ENCODE results near the gene TIA1. TPM values are rescaled to one million over a fixed set of nuclear protein-coding genes. Genes with fewer than 3 reads are reported as not detected.
"Not testable (repeated sequence)": the region's sequence is repeated elsewhere in the genome, so short reads cannot be mapped to it uniquely, and the experiment has no call there.

Gene TIA1, protein sequence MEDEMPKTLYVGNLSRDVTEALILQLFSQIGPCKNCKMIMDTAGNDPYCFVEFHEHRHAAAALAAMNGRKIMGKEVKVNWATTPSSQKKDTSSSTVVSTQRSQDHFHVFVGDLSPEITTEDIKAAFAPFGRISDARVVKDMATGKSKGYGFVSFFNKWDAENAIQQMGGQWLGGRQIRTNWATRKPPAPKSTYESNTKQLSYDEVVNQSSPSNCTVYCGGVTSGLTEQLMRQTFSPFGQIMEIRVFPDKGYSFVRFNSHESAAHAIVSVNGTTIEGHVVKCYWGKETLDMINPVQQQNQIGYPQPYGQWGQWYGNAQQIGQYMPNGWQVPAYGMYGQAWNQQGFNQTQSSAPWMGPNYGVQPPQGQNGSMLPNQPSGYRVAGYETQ
- polyA plus RNA-seq: 211 TPM
- long read RNA-seq, donor 1, full-length matches to known transcripts: 10 of 10 reads
- long read RNA-seq, donor 1, partial matches to known transcripts: 0 of 10 reads
- long read RNA-seq, donor 1, other reads (novel, unspliced or antisense): 0 of 10 reads
- long read RNA-seq, donor 2, full-length matches to known transcripts: 15 of 15 reads
- long read RNA-seq, donor 2, partial matches to known transcripts: 0 of 15 reads
- long read RNA-seq, donor 2, other reads (novel, unspliced or antisense): 0 of 15 reads
- long read RNA-seq, donor 3: 0 reads
- long read RNA-seq, donor 4, transcript TIA1-219 (4 exons, 853 nt): major isoform, 5 of 5 reads
- long read RNA-seq, donor 4, partial matches to known transcripts: 0 of 5 reads
- long read RNA-seq, donor 4, other reads (novel, unspliced or antisense): 0 of 5 reads
- long read RNA-seq, donor 5, full-length matches to known transcripts: 6 of 6 reads
- long read RNA-seq, donor 5, partial matches to known transcripts: 0 of 6 reads
- long read RNA-seq, donor 5, other reads (novel, unspliced or antisense): 0 of 6 reads
- long read RNA-seq, donor 6, full-length matches to known transcripts: 14 of 14 reads
- long read RNA-seq, donor 6, partial matches to known transcripts: 0 of 14 reads
- long read RNA-seq, donor 6, other reads (novel, unspliced or antisense): 0 of 14 reads
- long read RNA-seq, donor 7, full-length matches to known transcripts: 11 of 11 reads
- long read RNA-seq, donor 7, partial matches to known transcripts: 0 of 11 reads
- long read RNA-seq, donor 7, other reads (novel, unspliced or antisense): 0 of 11 reads
- long read RNA-seq, donor 8, full-length matches to known transcripts: 22 of 29 reads
- long read RNA-seq, donor 8, partial matches to known transcripts: 7 of 29 reads
- long read RNA-seq, donor 8, other reads (novel, unspliced or antisense): 0 of 29 reads
- long read RNA-seq, donor 9, full-length matches to known transcripts: 20 of 20 reads
- long read RNA-seq, donor 9, partial matches to known transcripts: 0 of 20 reads
- long read RNA-seq, donor 9, other reads (novel, unspliced or antisense): 0 of 20 reads
- long read RNA-seq, donor 10, full-length matches to known transcripts: 20 of 20 reads
- long read RNA-seq, donor 10, partial matches to known transcripts: 0 of 20 reads
- long read RNA-seq, donor 10, other reads (novel, unspliced or antisense): 0 of 20 reads
- long read RNA-seq, donor 11, full-length matches to known transcripts: 11 of 11 reads
- long read RNA-seq, donor 11, partial matches to known transcripts: 0 of 11 reads
- long read RNA-seq, donor 11, other reads (novel, unspliced or antisense): 0 of 11 reads

DNA sequence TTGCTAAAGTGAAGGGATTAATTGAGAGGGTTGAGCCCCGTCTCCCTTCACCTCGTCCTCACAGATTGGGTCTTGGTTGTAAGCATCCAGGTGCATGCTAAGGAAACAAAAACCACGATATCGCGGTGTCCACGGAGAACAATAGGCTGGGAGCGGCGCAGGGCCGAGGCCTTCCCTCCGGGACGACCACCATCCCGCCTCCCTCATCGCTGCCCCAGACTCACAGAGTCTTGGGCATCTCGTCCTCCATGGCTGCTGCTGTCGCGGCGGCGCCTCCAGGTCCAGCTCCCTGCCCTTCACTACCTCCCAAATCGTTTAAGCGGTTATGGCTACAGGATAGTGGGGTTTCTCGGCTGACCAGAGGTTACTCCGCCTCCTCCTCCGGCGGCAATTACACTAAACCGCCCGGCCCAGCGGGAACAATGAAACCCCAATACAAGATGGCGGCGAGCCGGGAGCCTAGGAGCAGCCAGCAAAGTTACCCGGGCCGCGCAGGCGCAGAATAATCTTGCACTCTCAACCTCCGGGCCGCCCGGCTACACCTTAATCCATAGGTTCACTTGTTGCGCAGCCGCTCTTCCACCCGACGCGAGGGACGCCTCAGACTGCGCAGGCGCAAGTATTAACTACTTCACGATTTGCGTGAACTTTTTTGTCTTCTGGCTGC, at the start of gene TIA1:
Gene TIA1, minus strand, starts transcription at position 448 of the 667 bp plus-strand sequence. Its CDS starts 198 bp downstream, at position 250.
- H3K27ac ChIP-seq (ENCODE audit: low read length): peak within 1 kb of the TSS; percentile 95
- peaks cover 2% of the 10 kb centered on the region for H3K4me1 ChIP-seq (ENCODE audit: control insufficient read depth, insufficient read depth, low read length)
- peak; percentile 98 to 99 for DNase-seq
- peak within 1 kb of the TSS; percentile 80 for H3K4me3 ChIP-seq (ENCODE audit: low read length)
- no peaks in the 10 kb centered on the region for H3K36me3 ChIP-seq (ENCODE audit: control insufficient read depth, insufficient read depth, low read length)
- no CpG with 5 or more reads among the region's 47 CpGs for WGBS (ENCODE audit: insufficient coverage, low lambda C conversion rate)
- H3K9me3 ChIP-seq (ENCODE audit: control insufficient read depth, low read depth, low read length): no peaks in the 10 kb centered on the region
- H3K27me3 ChIP-seq (ENCODE audit: control insufficient read depth, insufficient read depth, low read length): no peaks in the 10 kb centered on the region

DNA sequence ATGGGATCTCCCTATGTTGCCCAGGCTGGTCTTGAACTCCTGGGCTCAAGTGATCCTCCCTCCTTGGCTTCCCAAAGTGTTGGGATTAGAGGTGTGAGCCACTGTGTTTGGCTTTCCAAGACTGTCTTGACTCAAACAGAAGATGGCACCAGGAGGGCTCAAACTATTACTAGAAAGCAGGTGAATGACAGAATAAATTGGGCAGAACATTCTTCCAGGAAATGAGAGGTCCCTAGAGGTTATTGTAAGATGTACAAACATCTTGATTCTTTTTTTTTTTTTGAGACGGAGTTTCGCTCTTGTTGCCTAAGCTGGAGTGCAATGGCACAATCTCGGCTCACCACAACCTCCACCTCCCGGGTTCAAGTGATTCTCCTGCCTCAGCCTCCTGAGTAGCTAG, 49.4 kb upstream of the TIA1 start:
- WGBS (ENCODE audit: insufficient coverage, low lambda C conversion rate): no CpG with 5 or more reads among the region's 4 CpGs
- peaks cover 29% of the 10 kb centered on the region for H3K36me3 ChIP-seq (ENCODE audit: control insufficient read depth, insufficient read depth, low read length)
- H3K9me3 ChIP-seq (ENCODE audit: control insufficient read depth, low read depth, low read length); H3K4me3 ChIP-seq (ENCODE audit: low read length); H3K27me3 ChIP-seq (ENCODE audit: control insufficient read depth, insufficient read depth, low read length); DNase-seq; H3K4me1 ChIP-seq (ENCODE audit: control insufficient read depth, insufficient read depth, low read length); H3K27ac ChIP-seq (ENCODE audit: low read length): not testable (repeated sequence)

DNA sequence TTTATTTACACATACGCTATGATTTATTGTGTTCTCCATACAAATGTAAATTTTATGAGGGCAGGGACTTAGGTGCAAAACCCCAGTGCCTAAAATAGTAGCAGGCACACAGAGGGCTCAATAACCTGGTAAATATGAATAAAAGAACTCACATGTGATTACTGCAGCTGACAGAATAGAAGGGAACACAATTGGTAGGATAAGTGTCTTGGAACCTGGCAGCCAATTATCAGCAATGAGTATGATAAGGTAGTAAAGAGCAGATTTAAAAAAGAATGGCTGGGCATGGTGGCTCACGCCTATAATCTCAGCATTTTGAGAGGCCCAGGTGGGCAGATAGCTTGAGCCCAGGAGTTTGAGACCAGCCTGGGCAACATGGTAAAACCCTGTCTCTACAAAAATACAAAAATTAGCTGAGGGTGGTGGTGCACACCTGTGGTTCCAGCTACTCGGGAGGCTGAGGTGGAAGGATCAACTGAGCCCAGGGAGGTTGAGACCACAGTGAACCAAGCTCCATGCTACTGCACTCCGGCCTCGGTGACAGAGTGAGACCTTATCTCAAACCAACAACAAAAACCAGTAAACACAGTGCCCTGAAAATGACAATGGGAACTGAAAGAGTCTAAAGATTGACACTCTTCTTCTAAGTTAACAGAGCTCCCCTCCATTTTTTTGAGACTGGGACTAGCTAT, 35.2 kb upstream of the TIA1 start:
- no peaks in the 10 kb centered on the region for H3K9me3 ChIP-seq (ENCODE audit: control insufficient read depth, low read depth, low read length)
- DNase-seq: no peak
- H3K27ac ChIP-seq (ENCODE audit: low read length): no peak overlapping the region
- 100% methylated on average over 1 of the region's 5 CpGs for WGBS (ENCODE audit: insufficient coverage, low lambda C conversion rate)
- H3K4me1 ChIP-seq (ENCODE audit: control insufficient read depth, insufficient read depth, low read length): no peaks in the 10 kb centered on the region
- H3K36me3 ChIP-seq (ENCODE audit: control insufficient read depth, insufficient read depth, low read length): peaks cover 65% of the 10 kb centered on the region
- H3K4me3 ChIP-seq (ENCODE audit: low read length): no peak overlapping the region
- no peaks in the 10 kb centered on the region for H3K27me3 ChIP-seq (ENCODE audit: control insufficient read depth, insufficient read depth, low read length)

DNA sequence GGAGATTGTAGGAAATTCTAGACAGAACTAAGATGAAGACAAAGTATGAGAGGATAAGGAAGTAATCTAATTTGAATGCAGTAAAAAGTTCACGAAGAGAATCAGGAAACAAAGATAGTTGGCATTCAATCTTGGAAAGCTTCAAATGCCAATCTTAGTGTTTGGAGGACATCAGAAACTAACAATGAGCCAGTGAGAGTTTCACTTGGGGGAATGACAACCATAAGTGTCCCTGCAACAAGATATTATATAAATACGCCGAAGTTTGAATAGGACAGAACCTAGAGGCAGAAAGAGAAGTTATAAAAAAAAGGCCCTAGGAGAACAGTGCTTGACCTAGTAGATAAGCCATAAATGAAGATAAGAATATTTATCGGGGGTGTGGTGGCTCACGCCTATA, 34.0 kb upstream of the TIA1 start:
- no peak overlapping the region for H3K27ac ChIP-seq (ENCODE audit: low read length)
- H3K27me3 ChIP-seq (ENCODE audit: control insufficient read depth, insufficient read depth, low read length): no peaks in the 10 kb centered on the region
- 100% methylated on average over 1 of the region's 5 CpGs for whole genome bisulfite sequencing (ENCODE audit: insufficient coverage, low lambda C conversion rate)
- peaks cover 66% of the 10 kb centered on the region for H3K36me3 ChIP-seq (ENCODE audit: control insufficient read depth, insufficient read depth, low read length)
- DNase-seq: no peak
- no peaks in the 10 kb centered on the region for H3K4me1 ChIP-seq (ENCODE audit: control insufficient read depth, insufficient read depth, low read length)
- no peaks in the 10 kb centered on the region for H3K9me3 ChIP-seq (ENCODE audit: control insufficient read depth, low read depth, low read length)
- no peak overlapping the region for H3K4me3 ChIP-seq (ENCODE audit: low read length)

DNA sequence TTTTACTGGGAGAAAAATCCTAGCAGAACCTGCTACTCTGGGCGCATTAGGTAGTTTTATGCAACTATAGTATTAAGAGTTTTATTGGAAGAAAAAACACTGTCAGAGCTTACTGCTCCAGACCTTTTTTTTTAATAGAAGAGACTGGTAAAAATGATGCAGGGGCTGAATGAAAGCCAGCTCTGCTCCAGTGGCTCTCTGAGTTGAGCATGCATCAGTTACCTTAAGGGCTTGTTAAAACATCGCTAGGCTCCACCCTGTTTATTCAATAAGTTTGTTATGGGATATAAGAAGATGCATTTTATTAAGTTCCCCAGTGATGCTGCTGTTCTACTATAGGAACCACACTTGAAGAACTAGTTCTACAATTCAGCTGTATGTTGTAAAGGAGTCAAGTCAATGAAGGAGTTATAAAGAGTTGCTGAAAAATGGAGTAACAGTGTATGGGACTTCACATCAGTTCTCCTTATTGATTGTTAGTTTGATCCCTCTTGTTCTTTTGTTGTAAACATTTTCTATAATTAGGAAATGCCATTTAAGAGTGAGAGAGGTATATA, 31.9 kb upstream of the TIA1 start:
- H3K27ac ChIP-seq (ENCODE audit: low read length): no peak overlapping the region
- no peaks in the 10 kb centered on the region for H3K4me1 ChIP-seq (ENCODE audit: control insufficient read depth, insufficient read depth, low read length)
- 100% methylated on average over 1 of the region's 2 CpGs for WGBS (ENCODE audit: insufficient coverage, low lambda C conversion rate)
- no peak overlapping the region for H3K4me3 ChIP-seq (ENCODE audit: low read length)
- H3K9me3 ChIP-seq (ENCODE audit: control insufficient read depth, low read depth, low read length): no peaks in the 10 kb centered on the region
- no peaks in the 10 kb centered on the region for H3K27me3 ChIP-seq (ENCODE audit: control insufficient read depth, insufficient read depth, low read length)
- DNase-seq: no peak
- H3K36me3 ChIP-seq (ENCODE audit: control insufficient read depth, insufficient read depth, low read length): peaks cover 57% of the 10 kb centered on the region

DNA sequence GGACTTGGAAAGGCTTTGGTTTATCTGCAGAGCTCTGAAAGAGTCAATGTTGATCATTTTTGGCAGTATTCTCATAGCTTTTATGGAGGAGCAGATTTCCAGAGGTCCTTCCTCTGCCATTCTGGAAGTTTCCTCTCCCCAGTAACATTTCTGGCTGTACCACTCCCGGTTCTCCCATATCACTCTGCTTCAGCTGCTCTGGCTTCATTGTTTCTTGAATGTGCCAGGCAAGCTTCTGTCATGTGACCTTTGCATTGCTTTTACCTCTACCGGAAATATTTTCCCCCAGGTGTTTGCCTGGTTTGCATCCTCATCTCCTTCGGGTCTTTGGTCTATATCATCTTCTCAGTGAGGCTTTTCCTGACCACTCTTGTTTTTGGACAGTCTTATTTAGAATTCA, 21.9 kb upstream of the TIA1 start:
- no peaks in the 10 kb centered on the region for H3K27me3 ChIP-seq (ENCODE audit: control insufficient read depth, insufficient read depth, low read length)
- H3K9me3 ChIP-seq (ENCODE audit: control insufficient read depth, low read depth, low read length): peaks cover 10% of the 10 kb centered on the region
- H3K4me1 ChIP-seq (ENCODE audit: control insufficient read depth, insufficient read depth, low read length): peaks cover 3% of the 10 kb centered on the region
- H3K36me3 ChIP-seq (ENCODE audit: control insufficient read depth, insufficient read depth, low read length): peaks cover 19% of the 10 kb centered on the region
- no peak overlapping the region for H3K4me3 ChIP-seq (ENCODE audit: low read length)
- no peak overlapping the region for H3K27ac ChIP-seq (ENCODE audit: low read length)
- DNase-seq: no peak
- 50% methylated on average over 1 of the region's 3 CpGs for WGBS (ENCODE audit: insufficient coverage, low lambda C conversion rate)

DNA sequence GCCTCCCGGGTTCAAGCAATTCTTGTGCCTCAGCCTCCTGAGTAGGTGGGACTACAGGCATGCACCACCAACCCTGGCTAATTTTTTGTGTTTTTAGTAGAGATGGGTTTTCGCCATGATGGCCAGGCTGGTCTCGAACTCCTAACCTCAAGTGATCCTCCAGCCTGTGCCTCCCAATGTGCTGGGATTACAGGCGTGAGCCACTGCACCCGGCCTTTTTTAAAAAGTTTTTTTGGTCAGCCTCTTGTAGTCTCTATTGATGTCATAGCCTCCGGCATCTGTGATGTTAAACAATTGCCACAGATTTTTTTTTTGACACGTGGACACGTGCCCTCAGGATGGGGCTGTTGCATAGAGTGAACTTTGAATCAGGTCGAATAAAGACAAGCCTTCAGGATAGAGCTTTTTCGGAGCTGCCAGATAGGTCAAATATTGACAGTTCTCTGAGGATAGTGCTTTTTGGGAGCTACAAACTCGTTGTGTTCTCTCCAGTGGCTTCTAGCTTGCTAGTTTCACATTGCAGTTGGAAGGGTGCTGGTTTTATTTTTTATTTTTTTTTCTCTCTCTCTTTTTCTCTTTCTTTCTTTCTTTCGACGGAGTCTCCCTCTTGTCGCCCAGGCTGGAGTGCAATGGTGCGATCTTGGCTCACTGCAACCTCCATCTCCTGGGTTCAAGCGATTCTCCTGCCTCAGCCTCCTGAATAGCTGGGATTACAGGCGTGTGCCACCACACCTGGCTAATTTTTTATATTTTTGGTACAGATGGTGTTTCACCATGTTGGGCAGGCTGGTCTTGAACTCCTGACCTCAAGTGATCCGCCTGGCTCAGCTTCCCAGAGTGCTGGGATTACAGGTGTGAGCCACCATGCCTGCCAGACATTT, 21.2 kb upstream of the TIA1 start:
- DNase-seq; H3K9me3 ChIP-seq (ENCODE audit: control insufficient read depth, low read depth, low read length); H3K4me1 ChIP-seq (ENCODE audit: control insufficient read depth, insufficient read depth, low read length); H3K4me3 ChIP-seq (ENCODE audit: low read length); H3K27me3 ChIP-seq (ENCODE audit: control insufficient read depth, insufficient read depth, low read length); H3K27ac ChIP-seq (ENCODE audit: low read length): not testable (repeated sequence)
- peaks cover 16% of the 10 kb centered on the region for H3K36me3 ChIP-seq (ENCODE audit: control insufficient read depth, insufficient read depth, low read length)
- WGBS (ENCODE audit: insufficient coverage, low lambda C conversion rate): 90% methylated on average over 3 of the region's 18 CpGs

DNA sequence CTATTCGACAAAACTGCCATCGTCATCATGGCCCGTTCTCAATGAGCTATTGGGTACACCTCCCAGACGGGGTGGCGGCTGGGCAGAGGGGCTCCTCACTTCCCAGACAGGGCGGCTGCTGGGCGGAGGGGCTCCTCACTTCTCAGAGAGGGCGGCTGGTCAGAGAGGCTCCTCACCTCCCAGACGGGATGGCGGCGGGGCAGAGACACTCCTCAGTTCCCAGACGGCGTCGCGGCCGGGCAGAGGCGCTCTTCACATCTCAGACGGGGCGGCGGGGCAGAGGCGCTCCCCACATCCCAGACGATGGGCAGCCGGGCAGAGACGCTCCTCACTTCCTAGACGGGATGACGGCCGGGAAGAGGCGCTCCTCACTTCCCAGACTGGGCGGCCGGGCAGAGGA, 18.5 kb upstream of the TIA1 start:
- H3K4me1 ChIP-seq (ENCODE audit: control insufficient read depth, insufficient read depth, low read length); H3K9me3 ChIP-seq (ENCODE audit: control insufficient read depth, low read depth, low read length); H3K4me3 ChIP-seq (ENCODE audit: low read length); DNase-seq; H3K27me3 ChIP-seq (ENCODE audit: control insufficient read depth, insufficient read depth, low read length); H3K27ac ChIP-seq (ENCODE audit: low read length): not testable (repeated sequence)
- peaks cover 22% of the 10 kb centered on the region for H3K36me3 ChIP-seq (ENCODE audit: control insufficient read depth, insufficient read depth, low read length)
- WGBS (ENCODE audit: insufficient coverage, low lambda C conversion rate): no CpG with 5 or more reads among the region's 30 CpGs

All from large intestine (tissue), 12 donors.